HG03571 (cell line): ENCODE data around the gene RCAN2.

ENCODE experiments used
- ATAC-seq: cut with Tn5 transposase; IDR thresholded peaks from one replicate; pipeline ENCODE4 v1.9.1; 2021; ENCODE audit not compliant: unreplicated experiment

The RCAN2 gene

GRCh38 chr6:46491628-46492547 is 639 bp upstream of the RCAN2 start:
- peak; percentile 54 for ATAC-seq

- no peak for ATAC-seq
Measured at GRCh38 chr6:46490425-46491200, 636 bp downstream of the RCAN2 start.

- ATAC-seq: no peak
Measured at GRCh38 chr6:46486181-46486580, 5.1 kb downstream of the RCAN2 start.

GRCh38 chr6:46484081-46484820 is 7.0 kb downstream of the RCAN2 start:
- ATAC-seq: no peak

- ATAC-seq: no peak
Measured at GRCh38 chr6:46476301-46476700, 14.9 kb downstream of the RCAN2 start.

- no peak for ATAC-seq
Measured at GRCh38 chr6:46473881-46474280, 17.4 kb downstream of the RCAN2 start.

GRCh38 chr6:46472243-46472642 is 19.0 kb downstream of the RCAN2 start:
- no peak for ATAC-seq

GRCh38 chr6:46469021-46469420 is 22.2 kb downstream of the RCAN2 start:
- ATAC-seq: no peak

- no peak for ATAC-seq
Measured at GRCh38 chr6:46468403-46469010, 22.7 kb downstream of the RCAN2 start.

- no peak for ATAC-seq
Measured at GRCh38 chr6:46466570-46466969, 24.7 kb downstream of the RCAN2 start.

GRCh38 chr6:46465294-46466165 is 25.7 kb downstream of the RCAN2 start:
- no peak for ATAC-seq

- no peak for ATAC-seq
Measured at GRCh38 chr6:46456297-46456696, 35.0 kb downstream of the RCAN2 start.

- ATAC-seq: no peak
Measured at GRCh38 chr6:46454691-46455090, 36.6 kb downstream of the RCAN2 start.

- no peak for ATAC-seq
Measured at GRCh38 chr6:46453741-46454316, 37.4 kb downstream of the RCAN2 start.

GRCh38 chr6:46453216-46453615 is 38.0 kb downstream of the RCAN2 start:
- no peak for ATAC-seq

GRCh38 chr6:46452312-46452917 is 38.8 kb downstream of the RCAN2 start:
- ATAC-seq: no peak

- ATAC-seq: no peak
Measured at GRCh38 chr6:46451343-46451742, 39.9 kb downstream of the RCAN2 start.

- ATAC-seq: no peak
Measured at GRCh38 chr6:46444772-46445454, 46.3 kb downstream of the RCAN2 start.

- no peak for ATAC-seq
Measured at GRCh38 chr6:46443623-46444022, 47.6 kb downstream of the RCAN2 start.
